ENCODE measurements around the gene ERCC6L2.

DNA sequence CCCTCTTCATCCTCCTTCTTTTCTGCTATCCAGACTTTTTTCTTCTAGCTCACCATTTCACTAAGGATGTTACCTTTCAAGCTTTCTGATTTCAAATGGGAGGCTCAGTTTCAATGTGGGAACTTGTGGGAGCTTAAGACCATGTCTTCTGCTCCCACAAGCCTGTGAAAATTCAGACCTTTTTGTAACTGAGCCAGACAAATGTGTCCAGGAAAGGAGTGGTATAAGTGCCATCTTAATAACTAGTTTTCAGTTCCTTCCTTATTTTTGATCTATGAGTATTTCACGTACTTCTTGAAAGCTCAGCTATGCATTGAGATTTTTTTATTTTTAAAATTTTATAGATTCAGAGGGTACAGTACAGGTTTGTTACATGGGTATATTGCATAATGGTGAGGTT, 4.6 kb upstream of the ERCC6L2 start:
- TF ChIP-seq POLR2A (IDR thresholded peaks at IDR 0.05; ENCODE audit: low read length) (no peak), GATA1 (IDR thresholded peaks at IDR 0.05; ENCODE audit: low read depth, low read length) (no peak)
